Medulla oblongata (tissue), 1 donor: Measurements from ENCODE around the gene ARHGAP35.
"Not testable (repeated sequence)": the region's sequence is repeated elsewhere in the genome, so short reads cannot be mapped to it uniquely, and the experiment has no call there.

Source experiments
- DNase-seq: peaks from one replicate; pipeline ENCODE4 v3.0.0-alpha.2; 2015; ENCODE audit errors: extremely low spot score

Gene ARHGAP35

GRCh38 chr19:46860846-46861690 is at the start of gene ARHGAP35:
Gene ARHGAP35, plus strand, starts transcription at chr19:46860997. Its CDS starts 57,679 bp downstream, at chr19:46918676.
- no peak for DNase-seq

GRCh38 chr19:46812977-46813838 is 47.6 kb upstream of the ARHGAP35 start:
- DNase-seq, result no peak

GRCh38 chr19:46813839-46814358 is 46.9 kb upstream of the ARHGAP35 start:
- peak; percentile 29 for DNase-seq

- DNase-seq, result no peak
Measured at GRCh38 chr19:46815833-46816627, 44.8 kb upstream of the ARHGAP35 start.

- DNase-seq, result no peak
Measured at GRCh38 chr19:46818812-46819211, 42.0 kb upstream of the ARHGAP35 start.

- DNase-seq, result no peak
Measured at GRCh38 chr19:46821512-46822409, 39.0 kb upstream of the ARHGAP35 start.

- DNase-seq, result not testable (repeated sequence)
Measured at GRCh38 chr19:46822410-46822787, 38.4 kb upstream of the ARHGAP35 start.

- DNase-seq, result no peak
Measured at GRCh38 chr19:46823049-46823448, 37.7 kb upstream of the ARHGAP35 start.

GRCh38 chr19:46824890-46825730 is 35.7 kb upstream of the ARHGAP35 start:
- DNase-seq, result peak; percentile 60

- DNase-seq, result no peak
Measured at GRCh38 chr19:46825731-46826055, 35.1 kb upstream of the ARHGAP35 start.

GRCh38 chr19:46828484-46828883 is 32.3 kb upstream of the ARHGAP35 start:
- no peak for DNase-seq

GRCh38 chr19:46830864-46831263 is 29.9 kb upstream of the ARHGAP35 start:
- DNase-seq, result no peak

GRCh38 chr19:46834121-46834520 is 26.7 kb upstream of the ARHGAP35 start:
- no peak for DNase-seq

- DNase-seq, result no peak
Measured at GRCh38 chr19:46834984-46835383, 25.8 kb upstream of the ARHGAP35 start.

- no peak for DNase-seq
Measured at GRCh38 chr19:46838160-46838559, 22.6 kb upstream of the ARHGAP35 start.

GRCh38 chr19:46839752-46840497 is 20.9 kb upstream of the ARHGAP35 start:
- DNase-seq, result no peak

GRCh38 chr19:46840498-46840942 is 20.3 kb upstream of the ARHGAP35 start:
- DNase-seq, result peak; percentile 72

GRCh38 chr19:46841458-46842083 is 19.2 kb upstream of the ARHGAP35 start:
- no peak for DNase-seq

- no peak for DNase-seq
Measured at GRCh38 chr19:46842791-46843190, 18.0 kb upstream of the ARHGAP35 start.
